H1 (cell line): ENCODE data around the gene CDC5L. TPM values are rescaled to one million over a fixed set of nuclear protein-coding genes. Genes with fewer than 3 reads are reported as not detected.
"Not testable (repeated sequence)": the region's sequence is repeated elsewhere in the genome, so short reads cannot be mapped to it uniquely, and the experiment has no call there.

Experiments
- CTCF ChIA-PET: fragments of 300-600 bp; sonication (Branson Sonifier 250); formaldehyde crosslinking; loops from one replicate; lab custom pipeline; 2021; ENCODE audit not compliant: partially characterized antibody; lab: Charles Lee
- POLR2A ChIA-PET: fragments of 300-600 bp; sonication (Branson Sonifier 250); formaldehyde crosslinking; loops from one replicate; lab custom pipeline; 2021; ENCODE audit warnings: inconsistent platforms; ENCODE audit not compliant: partially characterized antibody; lab: Charles Lee
- DNase-seq, 2 experiments: peaks; one replicate each; pipeline versions ENCODE4 v3.0.0 to v3.0.0-alpha.2; 2010 to 2022; ENCODE audit warnings: low spot score in 2 of 2, low read depth in 1 of 2, mixed read lengths in 1 of 2
- FAIRE-seq: peaks from 2 replicates; lab custom pipeline; 2011; peaks lifted over from hg19 to GRCh38; lab: Jason Lieb, UNC
- H2AFZ ChIP-seq: 2 replicates; pipeline ENCODE4 v1.8.1; 2012; ENCODE audit warnings: low read length, inconsistent platforms
- H2AK5ac ChIP-seq: 2 replicates; pipeline ENCODE4 v1.6.1; 2013; ENCODE audit warnings: low read depth, low read length
- H2BK120ac ChIP-seq: replicated peaks from 2 replicates; pipeline ENCODE3; 2013; ENCODE audit warnings: low read depth, low read length, inconsistent platforms
- H2BK12ac ChIP-seq: 2 replicates; pipeline ENCODE4 v1.6.1; 2013; ENCODE audit warnings: low read depth, low read length
- H2BK15ac ChIP-seq: 2 replicates; pipeline ENCODE4 v1.6.1; 2013; ENCODE audit warnings: low read length
- H2BK20ac ChIP-seq: 2 replicates; pipeline ENCODE4 v1.6.1; 2013; ENCODE audit warnings: low read length
- H2BK5ac ChIP-seq: 2 replicates; pipeline ENCODE4 v1.6.1; 2013; ENCODE audit warnings: low read depth, low read length
- H3K14ac ChIP-seq: 2 replicates; pipeline ENCODE4 v1.6.1; 2013; ENCODE audit warnings: inconsistent platforms; ENCODE audit not compliant: insufficient read length
- H3K18ac ChIP-seq: 2 replicates; pipeline ENCODE4 v1.6.1; 2013; ENCODE audit warnings: low read length; ENCODE audit errors: extremely low read depth
- H3K23ac ChIP-seq: 2 replicates; pipeline ENCODE4 v1.6.1; 2013; ENCODE audit warnings: inconsistent platforms; ENCODE audit not compliant: insufficient read length
- H3K23me2 ChIP-seq: 2 replicates; pipeline ENCODE4 v1.6.1; 2013; ENCODE audit warnings: low read depth, low read length
- H3K27ac ChIP-seq: 2 replicates; pipeline ENCODE4 v1.6.1; 2011; ENCODE audit warnings: low read depth, low read length, inconsistent platforms
- H3K27me3 ChIP-seq, 4 experiments: replicated peaks in 1 of 4; 1 replicate in 1 of 4; 2 replicates in 3 of 4; pipeline versions ENCODE4 v1.6.1 to v1.8.1; 2011 to 2013; ENCODE audit warnings: low read length in 3 of 4, mild to moderate bottlenecking in 3 of 4, inconsistent platforms in 2 of 4, mixed read lengths in 2 of 4, moderate library complexity in 1 of 4; ENCODE audit not compliant: control insufficient read depth in 3 of 4, insufficient read depth in 3 of 4; ENCODE audit errors: extremely low read depth in 1 of 4
- H3K36me3 ChIP-seq, 4 experiments: 2 replicates each; pipeline versions ENCODE4 v1.6.1 to v1.8.1; 2011 to 2013; ENCODE audit warnings: mild to moderate bottlenecking in 4 of 4, low read length in 3 of 4, moderate library complexity in 2 of 4, control low read depth in 1 of 4, inconsistent platforms in 1 of 4; ENCODE audit not compliant: insufficient read depth in 4 of 4, control insufficient read depth in 2 of 4
- H3K4ac ChIP-seq: replicated peaks from 2 replicates; pipeline ENCODE3; 2013; ENCODE audit warnings: low read length, low read depth, mixed read lengths, inconsistent platforms; ENCODE audit not compliant: insufficient read length
- H3K4me1 ChIP-seq, 4 experiments: replicated peaks in 1 of 4; 1 replicate in 1 of 4; 2 replicates in 3 of 4; pipeline versions ENCODE4 v1.6.1 to v1.8.1; 2011 to 2013; ENCODE audit warnings: low read length in 3 of 4, inconsistent platforms in 2 of 4, mixed read lengths in 1 of 4; ENCODE audit not compliant: insufficient read depth in 4 of 4, control insufficient read depth in 3 of 4
- H3K4me2 ChIP-seq, 2 experiments: 2 replicates each; pipeline versions ENCODE4 v1.6.1 to v1.8.1; 2011 to 2013; ENCODE audit warnings: low read depth in 2 of 2, low read length in 2 of 2, control low read depth in 1 of 2, inconsistent platforms in 1 of 2, mild to moderate bottlenecking in 1 of 2; ENCODE audit not compliant: insufficient read depth in 1 of 2
- H3K4me3 ChIP-seq, 4 experiments: fragments of 200-600, 300-600 bp in 1 of 4; sonication (generic), shearing (Covaris generic), sonication (Bioruptor Twin) in 1 of 4; 2 replicates each; pipeline versions ENCODE4 v1.5.1 to v1.8.1; 2011 to 2016; ENCODE audit warnings: low read length in 4 of 4, low read depth in 3 of 4, control low read depth in 2 of 4, inconsistent platforms in 2 of 4, mild to moderate bottlenecking in 2 of 4, mixed read lengths in 1 of 4, moderate library complexity in 1 of 4; ENCODE audit not compliant: insufficient read depth in 2 of 4; ENCODE audit errors: extremely low read depth in 1 of 4
- H3K56ac ChIP-seq: replicated peaks from 2 replicates; pipeline ENCODE3; 2013; ENCODE audit warnings: low read depth, mild to moderate bottlenecking, mixed read lengths, low read length, inconsistent platforms; ENCODE audit not compliant: insufficient read length
- H3K79me1 ChIP-seq: 2 replicates; pipeline ENCODE4 v1.6.1; 2013; ENCODE audit warnings: low read depth, low read length, control low read depth
- H3K79me2 ChIP-seq, 2 experiments: 2 replicates each; pipeline versions ENCODE4 v1.6.1 to v1.8.1; 2012 to 2013; ENCODE audit warnings: low read length in 2 of 2, mild to moderate bottlenecking in 2 of 2, inconsistent platforms in 1 of 2; ENCODE audit not compliant: insufficient read depth in 2 of 2, control insufficient read depth in 1 of 2
- H3K9ac ChIP-seq, 4 experiments: replicated peaks in 1 of 4; 1 replicate in 1 of 4; 2 replicates in 3 of 4; pipeline versions ENCODE4 v1.6.1 to v1.8.1; 2011 to 2013; ENCODE audit warnings: low read depth in 3 of 4, low read length in 3 of 4, control low read depth in 2 of 4, mild to moderate bottlenecking in 2 of 4, moderate library complexity in 2 of 4, inconsistent platforms in 1 of 4; ENCODE audit errors: extremely low read depth in 1 of 4
- H3K9me3 ChIP-seq, 2 experiments: 2 replicates each; pipeline versions ENCODE4 v1.6.1 to v1.8.1; 2012 to 2013; ENCODE audit warnings: mild to moderate bottlenecking in 2 of 2, moderate library complexity in 2 of 2, control low read depth in 1 of 2, inconsistent platforms in 1 of 2, low read depth in 1 of 2, low read length in 1 of 2, mixed read lengths in 1 of 2; ENCODE audit not compliant: insufficient read depth in 2 of 2
- H4K20me1 ChIP-seq, 2 experiments: replicated peaks in 1 of 2; 2 replicates each; pipeline versions ENCODE3 to v1.8.1; 2011 to 2013; ENCODE audit warnings: inconsistent platforms in 2 of 2, low read length in 2 of 2, mild to moderate bottlenecking in 1 of 2; ENCODE audit not compliant: insufficient read depth in 2 of 2, control insufficient read depth in 1 of 2
- H4K5ac ChIP-seq: 2 replicates; pipeline ENCODE4 v1.6.1; 2013; ENCODE audit warnings: low read length, low read depth, mixed read lengths, inconsistent platforms; ENCODE audit not compliant: insufficient read length
- H4K8ac ChIP-seq: 2 replicates; pipeline ENCODE4 v1.8.0; 2013; ENCODE audit warnings: mild to moderate bottlenecking, moderate library complexity, low read length, inconsistent platforms; ENCODE audit not compliant: insufficient read depth; ENCODE audit errors: extremely low read depth
- H4K91ac ChIP-seq: replicated peaks from 2 replicates; pipeline ENCODE3; 2013; ENCODE audit warnings: low read length, mixed read lengths, inconsistent platforms; ENCODE audit not compliant: insufficient read length
- WGBS, 2 experiments: shearing (Covaris generic) in 1 of 2; methylation state at CpG; one replicate each; pipeline versions ENCODE4 v1.1.6 to v1.1.7; 2013 to 2015; ENCODE audit warnings: low lambda C conversion rate in 2 of 2, mixed read lengths in 2 of 2, inconsistent platforms in 1 of 2, low coverage in 1 of 2, missing lambda C conversion rate in 1 of 2; ENCODE audit not compliant: insufficient replicate concordance in 2 of 2, insufficient coverage in 1 of 2, insufficient read length in 1 of 2; ENCODE audit errors: extremely low coverage in 1 of 2, missing lambda C conversion rate in 1 of 2; 5-methylcytosine and 5-hydroxymethylcytosine counted together
- polyA plus RNA-seq, 7 experiments: library from polyadenylated mRNA; depleted of rRNA in 3 of 7; stranded (reverse) in 5 of 7; unstranded in 2 of 7; fragments of >200 nt in 5 of 7; fragments of 200-250 nt in 2 of 7; gene quantifications; 1 replicate in 5 of 7; 2 replicates in 1 of 7; 4 replicates in 1 of 7; pipeline versions ENCODE4 v1.2.1 to v1.2.3, GENCODE V29; 2011 to 2013; ENCODE audit warnings: missing spikeins in 2 of 7, mixed read lengths in 2 of 7
- total RNA-seq: library from RNA; stranded (reverse); fragmentation: NEBNext Ultra II Directional; extraction: Animal tissue kit (Norgen Biotek cat#: 25700); gene quantifications from 2 replicates; pipeline ENCODE4 v1.2.1, GENCODE V29; 2021

The CDC5L gene
- total and polyA plus RNA-seq, 2 of the 8 experiments (the other 6 are each of a cell fraction or from before 2014, with no cell fraction given) = 8.4 to 32.8 TPM

- WGBS, 2 experiments = 83% methylated on average over 4 of the region's 4 CpGs; no CpG with 5 or more reads in 1 of the 2 experiments
- H3K27ac ChIP-seq, H2BK5ac ChIP-seq, H3K23ac ChIP-seq, H3K4me1 ChIP-seq, DNase-seq, CTCF ChIA-PET, H2AK5ac ChIP-seq, H3K14ac ChIP-seq, H3K79me2 ChIP-seq, H3K56ac ChIP-seq, FAIRE-seq, H4K5ac ChIP-seq, H4K20me1 ChIP-seq, H3K36me3 ChIP-seq, H2BK20ac ChIP-seq, H4K91ac ChIP-seq, H3K9ac ChIP-seq, H3K79me1 ChIP-seq, H3K4ac ChIP-seq, H3K4me3 ChIP-seq, H3K18ac ChIP-seq, H2BK15ac ChIP-seq, H2BK12ac ChIP-seq, POLR2A ChIA-PET, H2BK120ac ChIP-seq, H3K23me2 ChIP-seq, H4K8ac ChIP-seq, H3K27me3 ChIP-seq, H3K9me3 ChIP-seq: not testable (repeated sequence)
- Histone ChIP-seq H3K4me2 (0 out of 4 replicates have a peak overlapping the region, but pooled peaks of 1 of the 2 experiments have one; percentile 8), H2AFZ (0 out of 2 replicates have a peak overlapping the region, but pooled peaks have one; percentile 55)
These were observed 36.9 kb upstream of the CDC5L start for GRCh38 chr6:44350650-44350994.
